ENCODE data around the gene SIRT7. TPM values are rescaled to one million over a fixed set of nuclear protein-coding genes. Genes with fewer than 3 reads are reported as not detected.

SIRT7 gene
- 10 to 100 TPM; 56.7 to 57.5 TPM for total RNA-seq
- 45.4 TPM for polyA plus RNA-seq (2013, experiment 1 of 2)
- 43.6 TPM for polyA plus RNA-seq (2013, experiment 2 of 2)
- total RNA-seq = 31.0 to 80.9 (median 55.7) reads per million in 172 experiments

DNA sequence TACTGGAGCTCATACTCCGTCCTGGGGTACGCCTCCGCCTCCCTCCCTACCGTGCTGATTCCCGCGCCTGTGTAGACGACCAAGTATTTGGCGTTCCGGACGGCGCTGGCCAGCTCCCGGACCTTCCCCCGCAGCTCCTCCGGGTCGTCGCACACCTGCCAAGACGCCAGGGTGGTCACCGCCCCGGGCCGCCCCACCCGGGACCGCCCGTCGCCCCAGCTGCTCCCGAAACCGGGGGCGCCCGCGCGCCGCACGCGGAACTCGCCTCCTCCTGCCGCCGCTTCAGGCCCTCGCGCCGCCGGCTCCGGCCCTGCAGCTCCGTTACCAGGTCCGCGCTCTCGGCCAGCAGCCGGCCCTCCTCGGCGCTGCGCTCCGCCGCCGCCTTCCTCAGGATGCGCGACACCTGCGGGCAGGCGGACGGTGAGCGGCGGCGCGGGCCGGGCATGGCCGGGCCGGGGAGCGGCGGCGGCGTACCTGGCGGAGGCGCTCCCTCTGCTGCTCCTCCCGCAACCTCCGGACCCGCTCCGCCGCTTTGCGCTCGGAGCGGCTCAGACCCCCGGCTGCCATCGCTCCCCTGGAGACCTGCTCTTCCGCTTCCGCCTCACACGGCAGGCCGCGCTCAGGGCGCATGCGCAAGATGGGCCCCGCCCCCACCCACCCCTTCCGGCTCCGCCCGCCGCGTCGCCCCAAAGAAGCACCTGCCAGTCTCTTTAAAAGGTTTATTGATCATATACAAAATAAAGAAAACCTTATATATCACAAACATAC lies at the start of gene SIRT7:
SIRT7 (minus strand) TSS at position 612 of the 768 bp plus-strand sequence; CDS start at position 567, 45 bp downstream.
- peaks cover 26% of the 10 kb centered on the region for H3K4me1 Mint-ChIP-seq (ENCODE audit: low read depth)
- ChIA-PET POLR2A (interaction anchor here (0.6 to 3.0 kb wide), 6 partner anchors 9 to 120 kb away, joined by 3 to 26 read pairs (median 4); partner anchors contain the start of genes DCXR, MAFG and P4HB), CTCF (no interaction called here)
- H3K9me3 ChIP-seq (ENCODE audit: control insufficient read depth in 1 of 2, insufficient read depth in 1 of 2, low read length in 2 of 2) = no peaks in the 10 kb centered on the region
- H3K4me1 ChIP-seq (ENCODE audit: insufficient read depth, low read length) = peaks cover 40% of the 10 kb centered on the region
- peak within 1 kb of the TSS; percentile 97 for H3K4me3 Mint-ChIP-seq
- TF ChIP-seq, protein P1, sequence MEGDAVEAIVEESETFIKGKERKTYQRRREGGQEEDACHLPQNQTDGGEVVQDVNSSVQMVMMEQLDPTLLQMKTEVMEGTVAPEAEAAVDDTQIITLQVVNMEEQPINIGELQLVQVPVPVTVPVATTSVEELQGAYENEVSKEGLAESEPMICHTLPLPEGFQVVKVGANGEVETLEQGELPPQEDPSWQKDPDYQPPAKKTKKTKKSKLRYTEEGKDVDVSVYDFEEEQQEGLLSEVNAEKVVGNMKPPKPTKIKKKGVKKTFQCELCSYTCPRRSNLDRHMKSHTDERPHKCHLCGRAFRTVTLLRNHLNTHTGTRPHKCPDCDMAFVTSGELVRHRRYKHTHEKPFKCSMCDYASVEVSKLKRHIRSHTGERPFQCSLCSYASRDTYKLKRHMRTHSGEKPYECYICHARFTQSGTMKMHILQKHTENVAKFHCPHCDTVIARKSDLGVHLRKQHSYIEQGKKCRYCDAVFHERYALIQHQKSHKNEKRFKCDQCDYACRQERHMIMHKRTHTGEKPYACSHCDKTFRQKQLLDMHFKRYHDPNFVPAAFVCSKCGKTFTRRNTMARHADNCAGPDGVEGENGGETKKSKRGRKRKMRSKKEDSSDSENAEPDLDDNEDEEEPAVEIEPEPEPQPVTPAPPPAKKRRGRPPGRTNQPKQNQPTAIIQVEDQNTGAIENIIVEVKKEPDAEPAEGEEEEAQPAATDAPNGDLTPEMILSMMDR (IDR thresholded peaks at IDR 0.05) = no peak
- peak within 1 kb of the TSS; percentile 71 for H3K4me3 ChIP-seq (ENCODE audit: low read length)
- no peaks in the 10 kb centered on the region for H3K9me3 Mint-ChIP-seq
- peaks cover 46% of the 10 kb centered on the region for H3K36me3 Mint-ChIP-seq (ENCODE audit: low read depth)
- H3K36me3 ChIP-seq (ENCODE audit: insufficient read depth, low read length) = peaks cover 39% of the 10 kb centered on the region
- DNase-seq (peak; percentile 67 to 95 (median 83)), ATAC-seq (ENCODE audit: poor library complexity) (peak; percentile 90)
- no peaks in the 10 kb centered on the region for H3K27me3 ChIP-seq (ENCODE audit: control insufficient read depth in 1 of 2, insufficient read depth in 2 of 2, low read length in 2 of 2)
- intact Hi-C loops (cut with DNase I, micrococcal nuclease) = loop anchor here (1.0 to 5.0 kb wide), 2 partner anchors 56 to 85 kb away; partner anchors contain the start of gene MCRIP1 (in 1 of the 2)
- peak within 1 kb of the TSS; percentile 85 for H3K27ac Mint-ChIP-seq
- H3K27me3 Mint-ChIP-seq = no peaks in the 10 kb centered on the region
- peak within 1 kb of the TSS in 1 of 2 donors; percentile 23 for H3K27ac ChIP-seq (ENCODE audit: low read depth in 1 of 2, low read length in 2 of 2)

DNA sequence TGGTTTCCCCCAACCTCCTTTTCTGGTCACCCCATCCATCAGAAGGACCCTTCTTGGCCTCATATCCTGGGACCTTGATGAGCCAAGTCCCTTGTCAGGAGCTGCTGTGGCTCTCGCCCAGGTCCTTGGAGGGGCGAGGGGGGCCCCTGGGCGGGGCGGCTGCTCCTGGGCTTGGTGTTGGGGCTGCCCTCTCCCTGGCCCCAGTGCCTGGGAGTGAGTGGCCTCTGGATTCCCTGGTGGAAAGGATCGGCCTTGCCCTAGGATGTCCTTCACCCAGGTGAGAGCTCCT lies 49.2 kb upstream of the SIRT7 start:
- Mint-ChIP-seq H3K27ac (no peak overlapping the region), H3K36me3 (ENCODE audit: low read depth) (no peaks in the 10 kb centered on the region), H3K4me3 (no peak overlapping the region), H3K4me1 (ENCODE audit: low read depth) (peaks cover 15% of the 10 kb centered on the region), H3K9me3 (no peaks in the 10 kb centered on the region), H3K27me3 (peaks cover 5% of the 10 kb centered on the region)
- DNase-seq (no peak), ATAC-seq (ENCODE audit: poor library complexity) (no peak)
- Histone ChIP-seq H3K4me1 (ENCODE audit: insufficient read depth, low read length) (peaks cover 32% of the 10 kb centered on the region), H3K27ac (ENCODE audit: low read depth in 1 of 2, low read length in 2 of 2) (peak overlapping the region in 1 of 2 donors; percentile 65), H3K4me3 (ENCODE audit: low read length) (peak overlapping the region; percentile 51), H3K9me3 (ENCODE audit: control insufficient read depth in 1 of 2, insufficient read depth in 1 of 2, low read length in 2 of 2) (peaks cover 0 to 4% of the 10 kb centered on the region in 2 experiments), H3K27me3 (ENCODE audit: control insufficient read depth in 1 of 2, insufficient read depth in 2 of 2, low read length in 2 of 2) (peaks cover 5 to 7% of the 10 kb centered on the region in 2 experiments), H3K36me3 (ENCODE audit: insufficient read depth, low read length) (no peaks in the 10 kb centered on the region)
- POLR2A ChIA-PET = interaction anchor here (0.8 to 3.1 kb wide), 6 partner anchors 8 to 70 kb away, joined by 3 to 26 read pairs (median 6); partner anchors contain the start of genes ASPSCR1, CENPX, DCXR and LRRC45
- CTCF ChIA-PET = interaction anchor here (1.0 to 2.2 kb wide), 3 partner anchors 8 to 53 kb away, joined by 3 to 16 read pairs (median 4); partner anchors contain the start of gene ASPSCR1
- intact Hi-C loops (cut with DNase I, micrococcal nuclease) = loop anchor here in 1 of 2 experiments (10.0 kb wide), 1 partner anchor 158 kb away; no protein-coding TSS in a partner anchor
- TF ChIP-seq, protein P1 (IDR thresholded peaks at IDR 0.05) = no peak

DNA sequence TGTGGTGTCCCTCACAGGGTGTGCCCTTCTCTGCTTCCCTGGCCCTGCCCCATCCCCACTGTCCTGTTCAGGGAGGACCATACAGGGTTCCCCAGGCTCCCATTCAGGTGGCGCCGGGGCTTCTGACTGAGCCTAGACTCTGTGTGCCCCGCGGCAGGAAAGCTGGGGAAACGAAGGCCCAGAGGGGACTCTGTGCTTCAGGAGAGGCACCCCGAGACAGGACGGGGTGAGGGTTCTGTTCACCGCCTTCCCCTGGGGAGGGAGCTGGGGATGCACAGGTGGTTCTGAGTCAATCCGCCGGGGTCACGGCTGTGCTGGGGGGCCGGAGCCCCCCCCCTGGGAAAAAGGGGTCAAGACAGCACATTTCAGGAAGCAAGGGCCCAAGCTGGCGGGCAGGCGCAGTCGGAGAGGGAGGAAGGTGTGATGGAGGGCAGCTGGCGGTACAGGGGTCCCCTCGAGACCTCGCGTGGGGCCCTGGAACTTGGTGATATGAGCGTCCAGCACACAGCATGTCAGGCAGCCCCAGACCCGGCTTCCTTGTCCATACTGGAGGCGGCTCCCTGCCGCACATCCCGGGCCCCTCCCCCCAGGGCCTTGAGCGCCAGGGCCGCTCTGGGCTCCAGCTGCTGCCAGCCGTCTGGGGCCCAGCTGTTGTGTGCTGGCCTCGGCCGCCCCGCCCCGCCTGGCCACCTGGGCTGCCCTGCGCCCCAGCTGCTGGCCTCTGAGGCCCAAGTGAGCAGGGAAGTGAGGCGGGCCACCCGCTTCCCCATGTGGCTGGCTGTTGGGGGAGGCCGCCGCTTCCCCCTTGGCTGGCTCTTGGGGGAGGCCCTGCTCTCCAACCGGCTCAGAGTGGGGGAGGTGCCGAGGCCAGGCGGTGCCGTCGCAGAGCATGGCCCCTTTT lies 48.6 kb upstream of the SIRT7 start:
- Mint-ChIP-seq H3K27me3 (peaks cover 5% of the 10 kb centered on the region), H3K36me3 (ENCODE audit: low read depth) (no peaks in the 10 kb centered on the region), H3K4me3 (peak overlapping the region; percentile 25), H3K4me1 (ENCODE audit: low read depth) (peaks cover 15% of the 10 kb centered on the region), H3K27ac (no peak overlapping the region), H3K9me3 (no peaks in the 10 kb centered on the region)
- Histone ChIP-seq H3K4me3 (ENCODE audit: low read length) (no peak overlapping the region), H3K36me3 (ENCODE audit: insufficient read depth, low read length) (no peaks in the 10 kb centered on the region), H3K9me3 (ENCODE audit: control insufficient read depth in 1 of 2, insufficient read depth in 1 of 2, low read length in 2 of 2) (peaks cover 0 to 8% of the 10 kb centered on the region in 2 experiments), H3K27me3 (ENCODE audit: control insufficient read depth in 1 of 2, insufficient read depth in 2 of 2, low read length in 2 of 2) (peaks cover 9 to 12% of the 10 kb centered on the region in 2 experiments), H3K27ac (ENCODE audit: low read depth in 1 of 2, low read length in 2 of 2) (no peak overlapping the region), H3K4me1 (ENCODE audit: insufficient read depth, low read length) (peaks cover 37% of the 10 kb centered on the region)
- ATAC-seq (ENCODE audit: poor library complexity) (no peak), DNase-seq (no peak)
- ChIA-PET POLR2A (interaction anchor here (2.3 to 3.1 kb wide), 2 partner anchors 11 to 56 kb away, joined by 15 to 26 read pairs; partner anchors contain the start of genes ASPSCR1, CENPX and LRRC45), CTCF (interaction anchor here (1.0 to 1.3 kb wide), 2 partner anchors 10 to 53 kb away, joined by 3 to 4 read pairs; partner anchors contain the start of gene ASPSCR1)
- TF ChIP-seq, protein P1 (IDR thresholded peaks at IDR 0.05) = no peak
- intact Hi-C loops (cut with DNase I, micrococcal nuclease) = loop anchor here in 1 of 2 experiments (10.0 kb wide), 1 partner anchor 158 kb away; no protein-coding TSS in a partner anchor

Data from CD4-positive, alpha-beta T cell (primary cell).